NCI-H2196 (cell line): ENCODE results near the gene KRT73.

ENCODE experiments used
- DNase-seq: peaks from one replicate; lab custom pipeline; 2025; ENCODE audit not compliant: unreplicated experiment; lab: John Stamatoyannopoulos, UW

The KRT73 gene

DNA sequence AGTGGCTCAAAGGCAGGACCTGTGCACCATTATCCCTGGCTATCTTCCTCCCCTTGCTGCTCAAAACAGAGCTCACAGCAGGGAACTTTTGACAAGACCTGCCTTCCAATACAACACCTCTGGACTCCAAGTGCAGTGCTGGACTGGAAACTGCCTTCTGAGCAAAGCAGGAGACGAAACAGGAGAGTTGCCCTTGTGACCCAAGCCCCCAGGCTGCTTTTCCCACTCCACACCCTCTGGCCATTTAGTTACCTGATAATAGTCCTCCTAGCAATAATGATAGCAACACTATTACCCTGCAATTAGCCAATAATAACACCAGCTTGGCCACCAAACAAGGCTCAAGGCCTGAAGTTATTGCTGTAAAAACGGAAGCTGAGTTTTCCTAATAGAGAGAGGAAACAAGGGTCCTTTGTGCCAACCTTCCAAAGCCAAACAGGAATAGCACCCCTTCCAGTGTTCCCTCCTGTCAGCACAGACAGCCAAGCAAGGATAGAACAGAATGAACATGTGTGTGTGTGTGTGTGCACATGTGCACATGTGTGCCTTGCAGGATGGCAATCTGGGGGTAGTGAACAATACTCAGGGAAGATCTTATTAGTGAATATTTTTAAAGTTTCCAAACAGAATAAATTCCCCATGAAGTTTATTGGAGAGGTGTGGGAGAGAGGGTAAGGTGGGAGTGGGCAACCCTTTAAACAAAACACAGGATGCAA is 9.2 kb upstream of the KRT73 start:
- DNase-seq: no peak

DNA sequence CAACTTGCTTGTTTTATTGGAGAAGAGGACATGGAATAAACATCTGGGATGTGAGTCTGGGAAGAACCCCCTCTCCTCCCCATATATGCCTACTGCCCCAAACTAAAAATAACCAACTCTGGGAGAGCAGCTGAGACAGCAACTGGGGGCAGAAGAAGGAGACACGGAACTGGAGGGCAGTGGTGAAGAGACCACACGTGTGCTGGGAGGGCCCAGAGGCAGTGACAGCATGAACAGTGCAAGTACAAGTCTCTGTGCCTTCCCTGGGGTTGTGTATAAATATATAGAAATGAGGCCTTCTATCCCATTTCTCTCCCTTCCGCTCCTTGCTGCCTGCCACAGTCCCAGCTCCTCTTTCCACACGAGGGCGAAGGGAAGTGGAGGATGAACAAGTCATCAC is 4.0 kb upstream of the KRT73 start:
- no peak for DNase-seq

DNA sequence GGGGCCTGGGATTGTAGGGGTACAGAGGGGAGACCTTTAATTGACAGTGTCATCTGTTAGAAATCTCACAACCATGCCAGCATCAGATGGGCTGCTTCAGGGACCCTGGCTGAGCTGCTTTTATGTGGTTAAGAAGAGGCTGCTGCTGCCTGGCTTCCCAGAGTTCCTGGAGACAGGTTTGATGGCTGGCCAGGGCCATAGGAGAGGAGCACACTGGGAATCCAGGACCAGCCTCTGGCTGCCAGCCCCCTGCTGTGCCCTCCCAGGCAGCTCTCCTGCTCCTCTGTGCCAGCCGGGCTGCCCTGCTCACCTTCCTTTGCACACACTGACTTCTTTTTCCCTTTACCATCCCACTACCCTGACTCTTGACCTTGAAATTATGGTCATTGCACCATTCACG is 507 bp upstream of the KRT73 start:
- no peak for DNase-seq

DNA sequence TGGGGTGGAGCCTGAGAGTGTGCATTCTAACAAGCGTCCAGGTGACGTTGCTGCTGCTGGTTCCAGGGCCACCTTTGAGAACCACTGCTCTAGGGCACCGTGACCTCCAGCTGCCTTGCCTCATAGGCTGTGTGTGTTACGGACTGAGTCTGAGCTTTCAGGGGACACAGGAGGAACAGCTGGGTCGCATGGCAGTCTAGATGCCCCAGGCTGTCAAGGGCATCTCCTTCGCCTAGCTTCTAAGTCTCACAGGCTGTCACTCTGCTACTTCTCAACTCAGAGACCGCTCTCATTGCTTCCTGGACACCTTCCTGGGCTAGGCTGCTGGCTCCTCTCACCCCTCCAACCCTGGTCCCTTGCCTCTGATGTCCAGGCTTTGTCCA is 965 bp downstream of the KRT73 start:
- DNase-seq: no peak

DNA sequence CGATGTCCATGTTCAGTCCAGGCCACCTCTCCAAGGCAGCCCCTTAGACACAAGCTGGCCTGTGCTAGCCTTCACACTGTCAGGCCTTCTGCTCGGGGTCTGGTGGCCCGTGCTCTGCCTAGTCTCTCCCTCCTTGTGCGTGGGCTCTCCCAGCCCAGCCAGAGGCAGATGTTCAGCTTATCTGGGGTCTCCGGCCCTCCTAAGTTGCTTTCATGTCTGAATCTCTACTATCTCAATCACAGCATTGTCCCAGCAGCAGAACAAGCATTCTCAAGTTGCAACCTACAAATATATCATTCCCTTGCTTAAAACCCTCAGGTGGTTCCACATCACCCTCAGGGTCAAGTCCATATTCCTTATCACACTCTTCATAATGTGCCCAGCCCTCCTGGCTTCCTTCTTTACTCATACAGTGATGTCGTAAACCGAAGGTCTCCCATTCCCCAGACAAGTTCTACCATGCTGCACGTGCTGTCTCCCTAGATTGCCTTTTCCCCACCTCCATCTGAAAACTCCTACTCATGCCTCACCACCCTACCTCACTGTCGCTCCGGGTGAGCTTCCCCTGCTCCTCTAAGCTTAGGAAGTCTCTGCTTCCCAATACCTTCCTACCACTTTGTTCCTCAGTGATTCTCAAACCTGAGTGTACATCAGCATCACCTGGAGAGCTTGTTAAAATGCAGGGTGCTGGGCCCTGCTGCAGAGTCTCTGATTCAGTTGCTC is 1.5 kb downstream of the KRT73 start:
- DNase-seq: no peak

DNA sequence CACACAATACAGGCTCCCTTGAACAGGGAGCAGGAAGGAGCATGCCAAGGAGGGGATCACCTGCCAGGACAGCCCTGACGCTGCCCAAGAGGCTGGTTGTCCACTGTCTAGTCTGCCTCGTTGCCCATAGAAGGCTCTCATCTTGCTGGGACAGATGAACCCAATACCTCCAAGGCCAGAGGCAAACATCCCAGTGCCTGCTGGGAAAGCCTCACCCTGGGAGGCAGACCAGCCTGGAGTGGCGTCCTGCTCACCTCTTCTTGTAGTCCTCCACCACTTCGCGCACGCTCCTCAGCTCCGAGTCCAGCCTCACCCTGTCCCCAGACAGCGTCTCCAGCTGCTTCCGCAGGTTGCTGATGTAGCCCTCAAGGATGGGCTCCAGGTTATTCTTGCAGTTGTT is 2.4 kb downstream of the KRT73 start:
- no peak for DNase-seq

DNA sequence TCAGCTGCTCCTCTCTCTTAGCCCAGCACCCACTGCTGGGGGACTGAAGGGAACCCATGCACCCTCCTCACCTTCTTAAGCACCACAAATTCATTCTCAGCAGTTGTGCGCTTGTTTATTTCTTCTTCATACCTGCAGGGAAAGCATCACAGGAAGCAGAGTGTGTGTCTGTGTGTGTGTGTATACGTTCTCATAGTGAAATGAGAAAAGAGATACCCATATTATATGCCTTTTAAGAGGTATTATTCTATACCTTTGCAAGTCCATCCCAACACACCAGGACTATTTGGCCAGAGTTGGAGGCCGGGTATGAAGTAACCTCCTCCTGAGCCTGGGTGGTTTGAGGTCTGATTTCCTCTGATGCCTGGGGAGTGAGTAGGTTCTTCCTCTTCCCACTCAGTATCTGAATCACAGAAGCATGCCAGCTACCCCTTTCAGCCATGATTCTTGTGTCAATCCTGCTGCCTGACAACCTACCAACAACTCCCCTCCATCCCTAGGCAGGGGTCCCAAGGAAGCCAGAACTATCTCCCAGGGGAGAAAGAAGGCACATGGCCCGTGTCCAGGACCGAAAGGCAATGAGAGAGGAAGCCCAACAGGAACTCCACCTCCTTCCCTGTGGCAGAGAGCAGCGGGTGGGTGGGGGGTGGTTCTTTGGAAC is 3.0 kb downstream of the KRT73 start:
- DNase-seq: no peak

DNA sequence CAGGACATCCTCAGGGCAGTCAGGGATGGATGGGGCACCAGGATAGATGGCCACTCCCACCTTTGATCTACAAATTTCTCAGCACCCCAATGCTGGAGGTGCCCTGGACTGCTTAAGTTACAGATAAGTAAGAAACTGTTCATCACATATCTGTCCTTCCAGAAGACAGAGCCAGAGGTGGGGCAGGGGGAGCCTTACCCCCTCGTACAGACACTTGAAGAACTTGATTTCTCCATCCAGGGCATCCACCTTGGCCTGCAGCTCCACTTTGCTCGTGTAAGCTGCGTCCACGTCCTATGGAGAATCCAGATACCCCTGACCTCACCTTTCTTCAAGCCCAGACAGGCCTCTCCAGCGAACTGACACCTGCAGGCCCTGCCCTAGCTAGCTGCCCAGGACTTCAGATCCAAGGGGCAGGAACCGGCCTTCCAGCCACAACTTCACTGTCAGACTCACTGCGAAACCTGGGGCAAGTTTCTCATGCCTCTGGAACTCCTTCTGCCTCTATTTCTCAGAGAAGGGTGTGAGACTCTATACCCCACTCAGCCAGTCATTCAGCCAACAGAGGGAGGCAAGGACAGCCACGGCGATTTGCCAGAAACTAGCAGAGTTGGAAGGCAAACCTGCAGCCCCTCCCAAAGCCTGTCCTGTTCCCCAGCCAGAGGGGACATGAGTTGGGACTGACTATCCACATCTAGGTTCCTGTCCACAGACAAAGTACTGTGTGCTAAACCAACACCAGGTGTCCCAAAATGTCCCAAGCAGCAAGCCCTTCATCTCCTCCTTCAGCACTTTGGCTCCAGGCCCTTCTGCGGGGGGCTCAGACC is 3.8 kb downstream of the KRT73 start:
- no peak for DNase-seq

DNA sequence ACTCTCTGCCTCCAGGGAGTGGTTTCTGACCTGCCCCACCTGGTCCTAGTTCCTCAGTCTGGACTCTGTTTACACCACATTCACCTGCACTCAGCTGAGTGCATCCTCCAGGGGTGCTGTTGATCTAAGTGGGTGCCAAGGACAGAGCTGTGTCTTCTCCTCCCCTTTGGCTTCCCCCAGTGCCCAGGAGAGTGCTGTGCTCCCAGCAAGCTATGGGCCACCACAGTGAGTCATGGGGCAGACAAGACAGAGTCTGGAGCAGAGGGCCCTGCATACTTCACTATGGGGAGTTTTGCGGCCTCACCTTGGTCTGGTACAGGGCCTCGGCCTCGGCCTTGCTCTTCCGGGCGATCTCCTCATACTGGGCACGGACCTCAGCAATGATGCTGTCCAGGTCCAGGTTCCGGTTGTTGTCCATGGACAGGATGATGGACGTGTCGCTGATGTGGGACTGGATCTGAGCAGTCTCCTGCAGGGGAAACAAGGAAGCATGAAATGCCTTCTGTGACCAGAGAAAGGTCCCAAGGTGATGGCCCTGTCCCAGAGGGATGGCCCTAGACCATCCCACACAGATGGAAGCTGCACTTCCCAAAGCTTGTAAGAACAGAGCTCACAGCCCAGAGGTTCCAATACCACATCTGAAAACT is 4.9 kb downstream of the KRT73 start:
- no peak for DNase-seq

DNA sequence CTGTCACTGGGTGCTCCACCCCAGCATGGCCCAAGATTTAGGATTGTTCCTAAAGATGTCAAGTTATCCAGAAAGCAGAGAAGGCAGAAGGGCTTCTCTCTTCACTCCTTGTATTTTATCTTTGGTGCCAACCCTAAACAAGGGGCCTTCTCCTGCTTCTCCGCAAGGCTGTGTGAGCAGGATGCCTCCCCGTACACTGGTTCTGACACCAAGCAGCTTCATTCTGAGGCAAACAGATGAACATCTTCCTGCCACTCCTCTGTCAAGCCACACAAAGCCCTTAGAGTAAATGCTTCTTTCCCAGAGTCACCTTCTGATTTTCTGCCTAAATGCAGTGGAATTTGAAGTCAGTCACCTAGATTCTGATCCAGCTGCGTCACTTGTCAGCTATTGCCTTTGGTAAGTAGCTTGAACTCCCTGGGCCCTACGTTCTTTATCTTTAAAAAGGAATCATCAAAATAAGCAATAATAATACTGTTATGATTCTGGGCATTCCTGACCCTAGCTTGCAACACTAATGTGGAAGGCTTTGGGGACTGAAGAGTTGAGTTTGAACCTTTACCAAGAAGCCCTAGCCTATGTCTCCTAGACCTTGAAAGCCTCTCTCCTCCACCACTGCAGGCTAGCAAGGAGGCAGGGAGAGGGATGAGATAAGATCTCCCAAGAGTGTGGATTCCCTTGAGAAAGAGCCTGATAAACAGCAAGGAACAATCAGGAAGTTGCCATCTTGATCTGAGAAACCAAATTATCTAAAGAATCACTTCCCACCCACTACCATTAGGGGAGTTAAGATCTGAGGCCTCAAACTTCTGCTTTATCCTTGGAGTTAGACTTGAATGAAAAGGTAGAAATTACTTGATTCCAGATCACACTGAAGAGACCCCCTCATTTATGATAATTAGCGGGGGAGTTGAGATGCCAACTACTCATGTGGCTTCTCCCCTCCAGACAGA is 5.7 kb downstream of the KRT73 start:
- no peak for DNase-seq

DNA sequence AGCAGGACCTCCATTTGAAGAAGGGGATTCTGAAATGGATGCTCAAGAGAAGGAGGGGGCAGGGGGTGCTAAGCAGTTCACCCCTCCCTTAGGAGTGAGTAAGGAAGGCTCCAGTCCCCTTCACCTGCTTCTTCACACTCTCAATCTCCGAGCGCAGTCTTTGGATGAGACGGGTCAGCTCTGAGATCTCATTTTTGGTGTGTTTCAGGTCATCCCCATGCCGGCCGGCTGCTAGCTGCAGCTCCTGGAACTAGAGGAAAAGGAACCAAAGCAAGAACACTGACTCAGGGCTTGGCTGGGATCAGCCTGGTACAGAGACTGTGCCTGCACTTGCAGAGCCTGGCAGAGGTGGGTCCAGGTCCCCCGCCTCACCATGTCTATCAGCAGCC is 7.3 kb downstream of the KRT73 start:
- no peak for DNase-seq

DNA sequence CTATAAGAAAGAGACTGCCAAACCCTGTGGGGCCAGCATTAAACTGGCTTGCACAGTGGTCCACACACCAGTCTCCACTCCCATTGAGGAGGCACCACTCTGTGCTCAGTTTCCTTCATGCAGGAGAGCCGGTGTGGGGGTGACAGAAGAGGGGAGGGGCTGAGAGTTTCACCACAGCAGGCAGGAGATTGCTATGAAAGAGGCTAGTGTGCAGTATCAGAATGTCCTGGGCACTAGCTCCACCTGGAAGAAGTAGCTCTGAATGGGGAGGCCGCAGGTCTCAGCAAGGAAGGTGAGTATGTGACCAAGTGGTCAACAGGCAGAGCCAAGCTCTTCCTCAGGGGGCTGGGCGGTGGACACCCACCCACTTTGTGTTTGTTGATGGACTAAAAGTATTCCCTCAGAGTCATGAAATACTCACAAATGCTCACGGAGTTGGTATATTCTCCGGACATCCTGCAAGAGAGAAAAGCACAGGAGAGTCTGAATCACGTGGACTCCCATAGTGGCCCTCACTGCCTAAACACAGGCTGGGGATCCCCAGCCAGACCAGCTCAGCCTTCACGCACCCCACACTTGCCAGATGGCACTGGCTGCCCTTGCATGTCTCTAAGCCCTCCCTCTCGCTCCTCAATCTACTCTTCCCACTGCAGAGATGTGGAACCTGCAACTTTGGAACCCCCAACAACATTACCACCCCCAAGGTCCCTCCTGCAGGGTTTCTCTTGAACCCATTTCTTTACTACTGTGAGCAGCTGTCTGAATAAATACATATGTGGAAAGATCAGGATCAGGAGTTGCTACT is 9.3 kb downstream of the KRT73 start:
- no peak for DNase-seq

DNA sequence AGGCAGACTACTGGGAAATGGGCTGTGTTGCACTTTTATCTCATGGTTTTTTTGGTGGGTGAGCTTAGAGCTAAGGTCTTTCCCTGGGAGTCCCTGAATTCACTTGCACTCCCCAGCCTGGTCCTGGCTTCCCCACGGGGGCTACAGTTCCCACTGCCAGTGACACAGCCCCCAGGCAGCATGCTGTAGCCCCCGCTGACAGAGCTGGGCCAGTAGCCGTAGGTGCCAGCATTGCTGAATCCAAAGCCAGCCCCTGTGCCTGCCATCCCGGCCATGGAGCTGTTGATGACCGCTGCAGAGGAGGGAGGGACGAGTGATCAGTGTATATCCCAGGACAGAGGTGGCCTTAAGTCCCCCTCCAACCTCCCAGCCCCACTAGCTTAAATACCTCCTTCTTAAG is 10.2 kb downstream of the KRT73 start:
- DNase-seq: no peak

DNA sequence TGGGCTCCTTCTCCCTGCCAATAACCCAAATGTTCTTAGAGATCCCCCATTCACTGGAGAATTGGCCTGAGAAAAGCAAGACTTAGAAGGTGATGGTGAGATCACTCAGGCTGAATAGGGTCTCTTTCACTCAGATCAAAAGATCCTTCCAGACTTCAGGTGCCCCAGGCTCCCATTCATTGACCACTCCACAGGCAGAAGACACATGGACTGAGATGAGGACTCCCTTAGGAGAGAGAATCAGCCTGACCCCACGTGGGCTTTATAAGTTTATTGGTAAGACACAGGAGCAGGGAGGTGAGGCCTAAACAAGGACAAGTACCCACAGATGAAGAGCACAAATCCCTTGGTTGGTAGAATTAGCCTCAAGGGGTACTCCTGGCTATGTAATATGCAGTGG is 11.0 kb downstream of the KRT73 start:
- DNase-seq: no peak

DNA sequence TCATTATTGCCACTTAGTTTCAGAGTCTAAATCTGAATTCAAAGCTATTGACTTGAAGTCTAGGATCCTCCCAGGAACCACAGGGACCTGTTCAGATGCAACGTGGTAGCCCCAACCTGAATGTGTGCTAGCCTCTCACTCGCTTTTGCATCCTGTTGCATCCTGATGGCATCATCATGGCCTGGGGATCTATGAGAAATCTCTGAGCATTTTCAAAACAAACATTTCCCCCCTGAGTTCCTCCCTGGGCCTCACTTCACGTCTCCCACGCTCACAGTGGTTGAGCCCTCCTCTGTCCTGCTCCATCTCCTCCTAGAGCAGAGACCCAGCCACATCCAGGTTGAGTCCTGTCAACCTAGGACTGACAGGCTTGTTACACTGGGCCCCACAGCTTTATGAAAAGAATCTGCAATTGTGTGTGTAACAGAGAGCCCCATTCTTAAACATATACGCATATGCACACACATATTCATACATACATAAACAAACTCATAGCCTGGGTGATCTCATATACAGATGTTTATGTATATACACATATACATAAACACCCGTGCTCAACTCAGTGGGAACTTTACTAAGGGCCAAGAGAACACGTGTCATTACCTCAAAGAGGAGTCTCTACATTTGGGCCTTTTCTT is 11.7 kb downstream of the KRT73 start:
- DNase-seq: no peak

DNA sequence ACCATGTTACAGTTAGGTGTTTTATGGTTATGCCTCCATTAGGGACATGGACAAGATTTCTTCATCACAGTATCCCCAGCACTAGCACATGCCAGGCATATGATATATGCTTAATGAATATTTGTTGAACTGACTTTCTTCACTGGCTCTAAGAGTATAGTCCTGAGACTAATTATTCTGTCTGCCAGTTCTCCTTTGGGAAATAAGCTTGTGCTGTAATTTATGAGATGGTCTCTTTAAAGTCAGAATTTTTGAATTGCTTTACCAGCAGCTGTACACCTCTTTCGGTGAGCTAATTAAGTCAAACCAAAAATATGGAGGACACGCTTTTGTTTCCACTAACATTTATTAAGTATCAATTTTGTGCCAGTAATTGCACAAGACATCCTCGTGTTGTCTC is 12.3 kb downstream of the KRT73 start:
- DNase-seq: no peak

DNA sequence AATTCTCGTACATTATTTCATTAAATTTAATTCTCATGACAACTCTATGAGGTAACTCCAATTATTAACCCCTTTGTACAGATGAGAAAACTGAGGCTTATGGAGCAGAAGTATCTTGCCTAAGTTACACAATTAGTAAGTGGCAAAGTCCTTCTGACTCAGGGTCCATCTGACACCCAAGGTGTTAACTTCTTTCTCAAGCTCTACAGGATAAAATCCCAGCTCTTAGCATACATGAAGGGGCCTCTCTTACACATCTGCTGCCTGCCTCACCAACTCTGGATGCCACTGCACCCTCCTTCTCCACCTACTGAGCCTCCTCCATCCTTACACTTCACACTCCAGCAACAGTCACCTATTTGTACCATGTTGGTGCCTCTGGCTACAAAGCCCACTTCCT is 12.8 kb downstream of the KRT73 start:
- DNase-seq: no peak

DNA sequence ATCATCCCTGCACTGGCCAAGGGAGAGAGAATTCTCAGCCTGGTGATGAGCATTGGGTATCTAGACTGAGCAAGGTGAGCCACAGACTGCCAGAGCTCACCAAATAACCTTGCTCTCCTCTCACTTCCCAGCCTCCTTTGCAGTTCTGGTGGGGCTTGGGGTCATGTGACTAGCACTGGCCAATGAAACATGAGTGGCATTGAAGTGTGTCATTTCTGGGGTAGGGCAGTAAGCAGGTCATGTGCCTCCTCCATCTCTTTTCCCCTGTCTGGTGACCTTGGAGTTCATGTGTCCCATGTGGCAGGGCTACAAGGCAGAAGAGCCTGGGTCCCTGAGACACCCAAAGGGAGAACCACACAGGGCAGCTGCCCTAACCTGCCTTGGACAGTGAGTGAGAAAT is 13.5 kb downstream of the KRT73 start:
- DNase-seq: no peak

DNA sequence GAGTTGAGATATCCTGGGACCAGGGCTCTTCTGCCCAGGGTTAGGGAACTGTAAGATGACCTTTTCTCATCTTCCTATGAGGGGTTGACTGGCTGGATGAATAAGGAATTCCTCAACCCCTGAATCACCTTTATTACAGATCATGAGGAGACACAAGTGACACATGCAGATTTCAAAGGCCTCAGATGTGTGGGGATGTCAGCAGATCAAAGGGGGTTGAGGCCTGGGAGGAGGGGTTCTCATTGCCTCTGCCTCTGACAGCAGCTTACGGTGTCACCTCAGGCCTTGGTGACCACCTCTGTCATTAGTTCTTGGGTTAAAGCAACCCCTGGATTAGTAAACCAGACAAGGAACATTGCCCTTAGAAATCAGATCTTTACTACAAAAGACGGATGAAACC is 15.0 kb downstream of the KRT73 start:
- DNase-seq: no peak
